Measurements from ENCODE around the gene RPS6KA2.

The RPS6KA2 gene

DNA sequence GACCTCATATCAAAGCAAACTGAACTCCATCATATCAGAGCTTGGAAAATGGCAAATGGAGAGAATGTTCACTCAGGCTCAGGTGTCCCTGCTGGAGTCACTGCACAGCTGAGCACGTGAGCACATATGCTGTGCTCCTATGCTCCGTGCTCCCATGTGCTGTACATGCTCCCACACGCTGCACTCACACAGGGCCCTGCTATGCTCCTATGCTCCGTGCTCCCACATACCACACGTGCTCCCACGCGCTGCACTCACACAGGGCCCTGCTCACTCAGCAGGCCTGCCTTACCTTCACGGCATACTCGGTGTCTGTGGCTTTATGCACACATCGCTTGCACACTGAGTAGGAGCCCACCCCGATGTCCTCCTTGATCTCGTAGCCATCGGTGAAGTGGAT is 178.6 kb downstream of the RPS6KA2 start:
- DNase-seq (ENCODE audit: low read depth): no peak

DNA sequence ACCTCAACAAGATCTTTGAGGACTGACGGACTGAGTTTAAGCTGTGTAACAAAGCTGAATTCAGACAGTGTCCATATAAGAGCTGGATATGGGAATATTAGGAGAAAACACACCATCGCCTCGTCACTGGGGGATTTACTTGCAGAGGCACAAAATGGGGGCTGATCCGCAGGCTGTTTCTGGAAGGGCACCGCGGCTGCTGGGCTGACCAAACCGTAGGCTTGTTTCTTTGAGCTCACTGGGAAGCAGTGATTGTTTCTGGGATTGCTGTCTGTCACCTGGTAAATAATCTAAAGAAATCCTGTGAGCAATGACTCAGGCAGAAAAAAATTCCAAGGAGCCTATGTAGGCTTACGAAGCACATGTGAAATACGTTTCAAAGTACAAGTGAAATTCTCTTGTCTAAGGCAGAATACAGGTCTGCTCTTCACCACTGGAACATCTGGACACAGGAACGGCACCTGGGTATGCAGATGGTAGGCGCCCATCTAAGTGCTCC is 180.4 kb downstream of the RPS6KA2 start:
- no peak for DNase-seq (ENCODE audit: low read depth)

DNA sequence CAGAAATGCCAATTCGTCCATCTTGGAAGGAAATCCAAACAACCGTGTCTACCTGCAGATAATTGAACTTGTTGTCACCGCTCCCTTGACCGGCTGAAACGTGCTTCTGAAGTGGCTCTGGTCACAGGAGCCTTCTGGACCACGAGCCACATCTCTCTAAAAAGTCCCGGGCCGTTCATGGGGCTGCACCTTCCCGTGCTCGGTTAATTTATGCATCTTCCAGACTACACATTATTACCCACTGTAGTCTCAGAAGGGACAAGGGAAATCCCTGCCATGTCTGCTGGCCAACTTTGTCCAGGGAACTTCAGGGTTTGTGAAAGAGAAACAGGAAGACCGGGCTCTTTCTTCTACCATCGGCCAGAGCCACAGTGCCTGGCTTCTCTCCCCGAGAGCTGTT is 180.9 kb downstream of the RPS6KA2 start:
- DNase-seq (ENCODE audit: low read depth): no peak

DNA sequence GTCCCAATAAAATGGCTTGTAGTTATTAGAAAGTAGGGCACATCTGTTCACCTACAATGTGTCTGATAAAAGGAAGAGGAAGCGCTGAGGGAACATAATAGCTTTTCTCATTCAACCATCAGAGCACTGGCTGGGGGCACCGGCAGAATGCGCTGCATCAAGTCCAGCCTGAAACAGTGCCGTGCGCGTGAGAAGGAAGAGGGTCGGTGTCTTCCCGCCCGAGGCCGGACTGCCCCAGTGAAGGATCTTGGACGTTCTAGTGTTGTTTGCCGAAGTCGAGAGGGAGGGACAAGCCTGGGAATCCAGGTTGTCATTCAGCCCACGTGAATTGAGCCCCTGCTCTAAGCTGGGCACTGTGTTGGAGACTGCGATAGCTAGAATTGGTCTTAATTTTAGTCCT is 182.6 kb downstream of the RPS6KA2 start:
- no peak for DNase-seq (ENCODE audit: low read depth)

DNA sequence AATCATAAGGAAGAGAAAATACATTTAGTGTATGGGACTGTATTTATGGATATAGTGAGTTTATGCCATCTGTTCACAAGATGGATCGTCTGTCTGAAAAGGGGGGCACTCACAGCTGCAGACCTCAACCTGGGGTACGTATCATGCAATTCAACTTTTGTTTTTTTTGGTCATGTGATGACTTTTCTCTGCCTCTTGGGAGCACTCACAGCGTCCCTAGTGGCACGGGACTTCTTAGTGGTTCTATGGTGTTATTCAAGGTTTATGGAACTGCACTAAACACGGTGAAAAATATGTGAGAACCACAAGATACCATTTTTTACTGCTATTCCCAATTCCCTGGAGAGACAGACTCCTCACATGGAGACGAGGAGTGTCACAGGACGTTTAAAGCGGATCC is 183.9 kb downstream of the RPS6KA2 start:
- no peak for DNase-seq (ENCODE audit: low read depth)

DNA sequence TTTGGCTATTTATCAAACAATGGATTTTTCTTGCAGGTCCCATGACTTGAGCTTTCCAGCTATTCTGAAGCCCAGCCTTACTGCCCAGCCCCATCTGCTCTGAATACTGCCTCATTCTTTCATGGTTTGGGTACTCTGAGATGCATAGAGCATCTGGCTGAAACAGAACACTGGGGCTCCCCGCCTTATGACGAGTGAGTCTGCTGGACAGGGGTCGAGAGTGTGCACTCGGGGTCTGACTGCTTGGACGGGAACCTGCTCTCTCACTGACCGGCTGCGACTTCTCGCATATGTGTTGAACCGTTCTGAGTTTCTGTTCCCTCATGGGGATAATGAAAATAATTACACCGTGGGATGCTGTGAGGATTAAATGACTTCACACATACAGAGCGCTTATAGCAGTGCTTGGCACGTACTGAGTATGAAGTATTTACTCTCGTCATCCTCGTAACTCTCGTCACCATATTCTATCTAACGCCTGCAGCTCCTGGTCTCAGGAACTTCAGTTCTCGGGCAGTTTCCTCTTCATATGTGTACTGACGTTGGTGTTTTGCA is 184.8 kb downstream of the RPS6KA2 start:
- DNase-seq (ENCODE audit: low read depth): no peak

DNA sequence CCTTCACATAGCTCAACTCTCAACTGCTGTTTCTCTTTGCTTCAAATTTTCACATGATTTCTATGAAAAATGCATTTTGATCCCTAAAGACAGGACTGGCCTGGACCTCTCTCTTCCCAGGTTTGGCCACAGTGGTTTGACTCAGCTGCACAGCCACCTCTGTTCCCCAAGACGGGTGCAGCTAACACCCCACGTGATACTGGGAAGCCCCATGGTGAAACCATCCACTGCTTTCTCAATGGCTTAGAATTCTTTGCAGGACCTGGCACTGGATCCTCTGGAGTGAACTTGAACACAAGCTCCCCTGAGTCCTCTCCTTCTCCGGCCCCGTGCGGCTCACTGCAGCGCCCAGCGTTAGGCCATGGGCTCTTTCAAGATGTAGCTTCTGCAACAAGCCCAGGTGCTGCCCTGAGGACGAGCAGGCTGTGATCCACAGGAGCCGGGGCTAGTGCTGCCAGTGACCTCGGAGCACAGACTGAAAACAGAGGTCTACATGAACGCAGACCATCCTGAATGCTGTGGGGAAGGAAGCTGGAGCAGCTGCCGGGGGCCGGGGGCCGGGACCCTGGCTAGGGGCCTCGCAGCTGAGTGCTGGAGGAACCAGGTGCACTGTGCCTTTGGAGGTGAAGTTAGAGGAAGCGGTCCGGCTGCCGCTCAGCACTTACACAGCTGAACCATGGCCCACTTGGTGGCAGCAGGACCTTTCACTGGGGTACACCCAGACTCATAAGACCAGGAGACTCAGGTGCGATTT is 185.5 kb downstream of the RPS6KA2 start:
- DNase-seq (ENCODE audit: low read depth): no peak

DNA sequence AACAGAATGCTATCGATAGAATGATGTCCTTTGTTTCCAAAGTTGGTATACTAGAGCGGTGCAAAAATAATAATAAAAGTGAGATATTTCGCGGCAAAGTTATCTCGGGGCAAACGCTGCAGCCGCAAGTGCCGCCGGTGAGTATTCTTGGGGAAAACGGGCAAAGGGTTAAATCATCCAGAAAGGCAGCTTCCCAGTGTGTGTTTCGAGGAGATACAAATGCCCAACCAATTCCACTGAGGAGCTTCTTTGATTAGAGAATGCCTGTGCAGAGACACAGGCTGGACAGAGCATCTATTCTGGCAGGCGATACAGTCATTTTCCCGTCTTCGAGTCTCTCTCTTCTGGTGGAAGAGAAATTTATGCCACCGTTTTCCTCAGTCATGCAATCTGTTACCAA is 186.3 kb downstream of the RPS6KA2 start:
- DNase-seq (ENCODE audit: low read depth): no peak

DNA sequence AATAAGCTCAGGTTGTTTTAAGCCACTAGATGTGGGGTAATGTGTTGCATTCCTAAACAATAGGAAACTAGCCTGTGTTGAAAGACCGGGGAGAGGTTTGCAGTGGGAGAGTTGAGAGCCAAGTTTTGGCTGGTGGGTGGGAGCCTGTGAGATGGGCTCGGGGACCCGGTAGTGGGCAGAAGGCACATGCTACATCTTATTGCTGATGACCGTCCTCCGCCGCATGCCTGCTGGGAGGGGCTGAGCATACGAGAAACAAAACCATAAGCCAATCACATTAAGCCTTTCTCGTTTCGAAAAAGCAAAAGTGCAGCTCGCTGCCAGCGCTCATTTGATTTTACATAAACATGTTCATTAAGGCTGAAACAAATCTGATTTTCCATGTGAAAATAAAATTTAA is 186.9 kb downstream of the RPS6KA2 start:
- DNase-seq (ENCODE audit: low read depth): no peak

DNA sequence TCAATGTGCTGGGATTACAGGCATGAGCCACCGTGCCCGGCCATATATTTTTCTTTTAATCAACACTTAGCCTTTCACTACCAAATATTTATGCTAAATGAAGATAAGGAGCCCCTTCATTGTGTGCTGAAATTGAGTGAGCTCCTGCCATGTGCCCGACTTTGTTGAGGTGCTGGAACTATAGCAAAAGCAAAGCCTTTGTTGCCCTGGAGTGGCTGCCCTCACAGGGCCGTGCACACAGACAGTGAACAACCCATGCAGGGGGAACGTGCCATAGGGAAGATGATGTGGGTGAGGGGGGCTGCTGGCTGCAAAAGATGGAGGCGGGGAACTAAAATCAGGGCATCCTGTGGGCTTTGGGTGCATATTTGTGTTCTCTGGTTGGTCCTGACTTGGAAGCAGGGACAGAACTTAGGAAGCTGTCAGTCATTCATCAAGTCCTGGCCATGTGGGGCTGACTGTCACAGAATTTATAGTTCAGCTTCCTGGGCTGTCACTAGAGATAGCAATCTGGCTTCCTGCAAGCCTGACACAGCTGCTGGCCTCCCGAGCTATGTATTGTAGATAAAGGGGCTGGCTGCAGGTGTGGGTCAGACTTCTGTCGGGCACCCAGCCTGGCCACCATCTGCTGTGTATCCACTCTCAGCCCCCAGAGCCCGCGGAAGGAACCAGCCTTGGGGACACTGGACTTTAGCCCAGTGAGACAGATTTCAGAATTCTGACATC is 187.5 kb downstream of the RPS6KA2 start:
- DNase-seq (ENCODE audit: low read depth): no peak

DNA sequence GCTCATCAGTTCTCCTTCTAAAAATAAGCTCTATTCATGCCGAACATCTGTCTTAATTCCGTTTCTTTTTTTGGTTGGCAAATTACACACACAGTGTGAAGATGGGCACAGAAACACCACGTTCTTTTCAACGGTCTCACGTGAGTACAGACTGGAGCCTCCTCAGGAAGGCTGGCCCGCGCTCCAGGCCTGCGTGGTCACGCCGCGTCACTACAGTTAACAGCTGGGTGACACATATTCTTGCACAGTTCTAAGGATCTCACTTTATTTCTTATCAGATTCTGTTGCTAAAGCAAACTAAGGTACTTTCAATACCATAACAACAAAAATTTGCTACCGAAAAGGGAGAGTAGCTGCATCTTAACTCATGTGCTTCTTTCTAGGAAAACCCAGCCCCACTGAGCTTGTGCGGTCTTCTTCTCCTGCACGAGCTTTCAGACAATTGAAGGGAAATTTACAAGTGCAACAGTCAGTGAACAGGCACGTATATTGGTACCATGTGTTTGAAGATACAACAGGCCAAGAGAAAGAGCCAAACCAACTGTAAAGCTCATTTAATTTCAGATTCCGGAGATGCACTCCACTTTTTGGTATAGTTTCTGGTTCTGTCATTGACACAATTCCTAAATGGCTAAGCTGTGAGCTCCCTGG is 188.7 kb downstream of the RPS6KA2 start:
- DNase-seq (ENCODE audit: low read depth): no peak

DNA sequence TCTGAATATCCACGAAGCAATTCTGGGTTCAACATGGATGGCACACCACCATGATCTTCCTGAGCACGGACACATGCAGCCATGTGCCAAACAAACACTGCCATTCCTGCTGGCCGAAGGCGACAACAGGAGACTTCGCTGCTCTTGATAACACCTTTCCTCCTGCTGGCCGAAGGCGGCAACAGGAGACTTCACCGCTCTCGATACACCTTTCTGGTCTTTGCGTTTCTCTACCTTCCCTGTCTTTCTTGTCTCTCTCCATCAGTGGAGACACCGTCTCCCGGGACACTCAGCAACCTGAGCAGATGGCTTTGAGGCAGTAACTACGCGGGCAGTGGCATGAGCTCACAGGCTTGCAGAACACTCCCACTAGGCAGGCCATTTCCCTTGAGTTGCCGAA is 189.4 kb downstream of the RPS6KA2 start:
- DNase-seq (ENCODE audit: low read depth): no peak

DNA sequence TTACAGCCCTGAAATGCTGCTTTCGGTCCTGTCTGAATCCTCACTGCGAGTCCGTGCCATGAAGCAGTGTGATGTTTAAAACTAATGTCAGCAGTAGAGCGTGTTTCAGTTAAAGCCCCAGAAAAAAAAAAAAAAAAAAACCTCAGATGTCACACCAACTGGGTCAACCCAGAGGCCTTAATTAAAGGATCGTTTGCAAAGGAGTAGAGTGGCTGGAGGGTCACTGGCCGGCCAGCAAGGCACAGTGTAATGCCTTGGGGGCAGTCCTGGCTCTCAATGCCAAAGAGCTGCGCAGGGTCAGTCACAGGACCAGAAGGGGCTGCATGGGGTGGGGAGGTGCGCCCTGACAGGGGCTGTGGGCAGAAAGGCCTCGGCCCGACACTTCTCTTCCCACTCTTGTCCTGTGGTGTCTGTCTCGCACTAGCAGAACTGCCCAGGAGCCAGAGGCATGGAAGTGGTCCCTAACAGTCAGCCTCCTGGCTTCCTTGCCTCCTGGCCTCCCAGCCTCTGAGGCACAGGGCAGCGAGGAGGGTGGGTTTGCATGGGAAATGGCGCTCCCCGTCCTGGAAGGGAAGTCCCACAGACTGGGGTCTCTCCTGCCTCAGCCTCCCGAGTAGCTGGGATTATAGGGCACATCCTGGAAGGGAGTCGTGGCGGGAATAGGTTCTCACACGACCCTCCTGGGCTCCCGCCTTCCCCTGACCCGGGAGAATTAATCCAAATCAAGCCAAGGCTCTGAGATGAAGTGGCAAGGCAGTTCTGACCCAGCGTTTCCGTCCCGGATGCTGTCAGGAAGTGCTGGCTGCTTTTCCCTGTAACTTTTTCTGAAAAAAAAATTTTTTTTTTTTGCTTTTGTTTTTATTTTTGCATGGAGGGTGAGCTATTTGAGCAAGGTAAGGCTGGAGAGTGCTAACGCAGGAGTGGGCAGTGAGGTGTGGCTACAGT is 190.6 kb downstream of the RPS6KA2 start:
- no peak for DNase-seq (ENCODE audit: low read depth)

DNA sequence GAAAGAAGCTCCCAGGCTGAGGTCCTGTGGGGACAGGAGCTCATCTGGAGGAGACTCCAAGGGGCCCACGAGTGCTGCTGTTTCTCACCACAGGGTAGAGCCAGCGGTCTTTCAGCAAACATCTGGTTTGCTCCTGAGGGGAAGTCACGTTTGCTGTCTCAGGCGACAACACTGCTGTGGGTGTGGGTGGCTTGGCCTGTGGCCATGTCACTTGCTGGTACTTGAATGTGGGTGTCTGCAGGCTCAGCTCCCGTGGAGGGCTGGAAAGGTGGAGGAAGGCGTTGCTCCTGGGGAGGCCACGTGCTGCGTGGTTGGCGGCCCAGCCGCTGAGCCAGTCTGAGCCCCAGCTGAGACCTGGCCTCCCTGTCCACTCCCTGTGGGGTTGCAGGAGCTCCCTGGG is 191.5 kb downstream of the RPS6KA2 start:
- no peak for DNase-seq (ENCODE audit: low read depth)

DNA sequence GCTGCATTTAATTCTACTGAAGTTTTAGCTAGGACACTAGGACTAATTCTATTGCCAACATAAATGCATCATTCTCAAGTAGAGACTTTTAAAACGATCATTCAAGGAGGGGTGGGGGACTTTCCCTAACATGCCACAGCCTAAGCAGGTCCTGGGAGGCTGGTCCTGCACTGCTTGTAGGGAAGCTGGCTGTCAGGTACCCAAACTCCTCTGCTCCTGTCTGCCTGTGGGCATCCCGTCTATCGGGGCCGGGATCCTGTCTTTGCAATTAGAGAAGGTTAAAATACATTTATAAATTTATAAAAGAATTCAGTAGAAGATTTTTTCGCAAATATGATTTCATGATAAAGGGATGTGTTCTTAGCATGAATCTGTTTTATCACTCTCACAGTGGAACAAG is 192.7 kb downstream of the RPS6KA2 start:
- DNase-seq (ENCODE audit: low read depth): no peak

DNA sequence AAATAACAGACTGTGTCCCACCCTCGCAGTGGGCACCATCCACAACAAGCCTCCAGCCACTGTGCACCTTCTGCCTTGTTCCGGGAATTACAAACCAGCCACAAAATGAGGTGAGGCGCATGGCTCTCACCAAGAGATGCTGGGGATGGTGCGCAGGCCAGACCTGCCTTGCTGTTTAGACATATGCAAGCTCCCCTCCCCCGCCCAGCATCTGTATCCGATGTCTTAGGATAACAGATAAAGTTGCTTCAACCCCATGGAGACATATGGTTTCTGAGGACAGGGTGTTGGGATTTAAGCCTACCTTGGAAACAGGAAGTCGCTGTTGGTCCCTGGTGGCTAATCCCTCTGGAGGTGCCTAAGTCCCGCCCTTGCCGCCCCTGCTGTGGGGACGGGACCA is 194.0 kb downstream of the RPS6KA2 start:
- no peak for DNase-seq (ENCODE audit: low read depth)

DNA sequence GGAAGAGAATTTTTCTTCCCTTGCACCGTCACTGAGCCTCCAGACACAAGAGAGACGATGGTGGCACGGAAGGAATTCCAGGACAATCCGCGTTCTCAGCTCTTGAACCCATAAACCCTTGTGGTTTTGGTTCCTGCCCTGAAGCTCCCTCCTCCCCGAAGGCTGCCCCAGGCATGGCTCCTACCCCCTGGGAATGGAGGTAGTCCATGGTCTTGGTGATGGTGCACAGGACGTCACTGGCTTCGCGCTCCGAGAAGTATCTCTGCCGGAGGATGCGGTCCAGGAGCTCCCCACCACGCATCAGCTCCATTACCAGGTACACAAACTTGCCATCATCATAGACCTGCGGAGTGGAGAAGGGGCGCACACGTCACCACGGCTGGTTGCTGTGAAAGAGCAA is 196.8 kb downstream of the RPS6KA2 start:
- no peak for DNase-seq (ENCODE audit: low read depth)

DNA sequence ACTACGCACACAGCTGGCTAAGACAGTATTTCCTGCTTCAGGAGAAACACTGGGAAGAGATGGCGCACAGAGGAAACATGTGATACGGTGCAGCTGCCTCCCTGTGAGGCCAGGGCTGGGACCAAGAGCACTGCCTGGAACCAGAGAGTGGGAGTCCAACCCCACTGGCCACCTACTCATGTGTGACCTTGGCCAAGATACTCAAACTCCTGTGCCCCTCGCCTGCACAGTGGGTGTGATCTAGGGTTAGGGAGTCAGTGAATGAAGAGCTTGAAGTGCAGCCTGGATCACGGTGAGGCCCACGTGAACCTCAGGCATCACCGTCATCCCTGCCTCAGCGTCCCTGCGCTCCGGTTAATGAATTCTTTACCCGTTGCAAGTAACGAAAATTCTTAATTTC is 202.6 kb downstream of the RPS6KA2 start:
- no peak for DNase-seq (ENCODE audit: low read depth)

DNA sequence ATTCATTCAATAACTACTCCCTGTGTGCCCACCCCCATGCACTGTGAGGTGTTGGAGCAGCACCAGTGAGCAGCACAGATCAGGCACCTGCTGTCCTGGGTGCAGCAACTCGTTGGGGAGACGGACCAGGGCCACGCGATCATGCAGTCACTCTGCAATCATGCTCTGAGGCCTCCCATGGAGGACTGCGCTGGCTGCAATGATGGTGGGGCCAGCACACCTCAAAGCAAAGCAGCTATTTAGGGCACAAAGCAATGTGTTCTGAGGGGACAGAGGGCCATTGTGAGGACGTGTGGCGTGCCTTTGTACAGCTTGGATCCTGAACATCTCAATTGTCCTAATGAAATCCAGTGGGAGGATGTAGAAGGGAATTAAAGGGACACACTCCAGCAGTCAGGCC is 203.3 kb downstream of the RPS6KA2 start:
- no peak for DNase-seq (ENCODE audit: low read depth)

DNA sequence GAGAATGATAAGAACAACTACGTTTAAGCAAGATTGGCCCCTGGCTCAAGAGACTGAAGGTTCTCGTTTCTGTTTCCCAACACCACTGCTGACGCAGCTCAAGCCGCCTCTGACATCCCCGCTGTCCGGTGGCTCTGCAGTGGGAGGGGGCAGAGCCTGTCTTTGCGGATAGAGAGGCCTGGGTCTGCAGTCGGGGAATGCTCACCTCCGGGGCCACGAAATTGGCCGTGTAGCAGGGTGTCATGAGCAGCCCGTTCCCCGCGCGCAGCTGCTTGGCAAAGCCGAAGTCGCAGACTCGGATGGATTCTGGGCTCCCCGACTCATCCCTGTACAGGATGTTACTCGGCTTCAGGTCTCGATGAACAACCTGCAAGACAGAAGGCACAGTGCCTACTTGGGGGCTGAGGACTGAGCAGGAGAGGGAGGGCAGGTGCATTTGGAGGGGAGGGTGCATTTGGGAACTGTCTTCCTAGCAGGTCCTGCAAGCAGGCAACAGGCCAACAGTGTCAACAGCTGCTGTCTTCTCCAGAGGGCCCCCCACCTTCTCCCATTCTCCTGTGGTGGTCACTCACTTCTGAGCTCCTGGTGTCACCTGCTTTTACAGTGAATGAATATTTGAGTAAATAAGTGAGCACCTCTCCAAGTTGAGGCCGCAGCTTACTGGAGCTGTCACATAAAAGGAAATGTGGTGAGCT is 203.9 kb downstream of the RPS6KA2 start:
- DNase-seq (ENCODE audit: low read depth): no peak

Measured in stimulated activated CD8-positive, alpha-beta memory T cell treated with anti-CD3 and anti-CD28 coated beads, Interleukin-15, amount 100 ng/mL, for 24 hours (primary cell).